H9 (cell line): ENCODE results near the gene GSAP. TPM values are rescaled to one million over a fixed set of nuclear protein-coding genes. Genes with fewer than 3 reads are reported as not detected.

Experiments
- DNase-seq: peaks from one replicate; pipeline ENCODE4 v3.0.0-alpha.2; 2017
- H2AFZ ChIP-seq: one replicate; pipeline ENCODE4 v1.6.1; 2013; ENCODE audit warnings: mild to moderate bottlenecking, low read length, control low read depth, moderate library complexity
- H2AK5ac ChIP-seq: 2 replicates; pipeline ENCODE4 v1.6.1; 2013; ENCODE audit warnings: low read length, control low read depth, mixed read lengths; ENCODE audit not compliant: insufficient read length
- H2BK120ac ChIP-seq: one replicate; pipeline ENCODE4 v1.6.1; 2013; ENCODE audit warnings: low read depth, mild to moderate bottlenecking, low read length, control low read depth, inconsistent platforms; ENCODE audit not compliant: poor library complexity, severe bottlenecking
- H2BK12ac ChIP-seq: 2 replicates; pipeline ENCODE4 v1.6.1; 2013; ENCODE audit warnings: low read length, control low read depth, mixed read lengths, low read depth; ENCODE audit not compliant: insufficient read length
- H2BK15ac ChIP-seq: 2 replicates; pipeline ENCODE4 v1.6.1; 2013; ENCODE audit warnings: low read depth, low read length, control low read depth
- H2BK20ac ChIP-seq: one replicate; pipeline ENCODE4 v1.6.1; 2013; ENCODE audit warnings: low read depth, mild to moderate bottlenecking, low read length, control low read depth, inconsistent platforms; ENCODE audit not compliant: poor library complexity, severe bottlenecking
- H2BK5ac ChIP-seq: 2 replicates; pipeline ENCODE4 v1.6.1; 2013; ENCODE audit warnings: low read length, control low read depth, mixed read lengths; ENCODE audit not compliant: insufficient read length
- H3K14ac ChIP-seq: 2 replicates; pipeline ENCODE4 v1.6.1; 2013; ENCODE audit warnings: low read length, control low read depth; ENCODE audit not compliant: insufficient read depth
- H3K18ac ChIP-seq: 2 replicates; pipeline ENCODE4 v1.6.1; 2013; ENCODE audit warnings: low read depth, mild to moderate bottlenecking, mixed read lengths, low read length, control low read depth; ENCODE audit not compliant: insufficient read length
- H3K23ac ChIP-seq: 2 replicates; pipeline ENCODE4 v1.6.1; 2013; ENCODE audit warnings: low read length, control low read depth, mixed read lengths, low read depth; ENCODE audit not compliant: insufficient read length
- H3K23me2 ChIP-seq: 2 replicates; pipeline ENCODE4 v1.6.1; 2013; ENCODE audit warnings: low read depth, mild to moderate bottlenecking, mixed read lengths, low read length, control low read depth; ENCODE audit not compliant: insufficient read length, poor library complexity, severe bottlenecking
- H3K27ac ChIP-seq: 2 replicates; pipeline ENCODE4 v1.5.1; 2013; ENCODE audit warnings: low read length, control low read depth, mixed read lengths, low read depth; ENCODE audit not compliant: insufficient read length
- H3K27me3 ChIP-seq: 2 replicates; pipeline ENCODE4 v1.6.1; 2013; ENCODE audit warnings: low read length, control low read depth, inconsistent platforms; ENCODE audit not compliant: insufficient read depth
- H3K4ac ChIP-seq: 2 replicates; pipeline ENCODE4 v1.6.1; 2013; ENCODE audit warnings: low read depth, mild to moderate bottlenecking, control low read depth, inconsistent platforms, low read length, moderate library complexity
- H3K4me1 ChIP-seq: 2 replicates; pipeline ENCODE4 v1.6.1; 2013; ENCODE audit warnings: low read length, control low read depth, inconsistent platforms; ENCODE audit not compliant: insufficient read depth
- H3K4me2 ChIP-seq: 2 replicates; pipeline ENCODE4 v1.6.1; 2013; ENCODE audit warnings: low read length, control low read depth, mixed read lengths; ENCODE audit not compliant: insufficient read length, insufficient read depth
- H3K56ac ChIP-seq: 2 replicates; pipeline ENCODE4 v1.6.1; 2013; ENCODE audit warnings: low read depth, mild to moderate bottlenecking, mixed read lengths, low read length, control low read depth; ENCODE audit not compliant: insufficient read length
- H3K79me1 ChIP-seq: 2 replicates; pipeline ENCODE4 v1.6.1; 2013; ENCODE audit warnings: low read depth, mild to moderate bottlenecking, moderate library complexity, low read length, control low read depth, inconsistent platforms; ENCODE audit not compliant: insufficient read depth, poor library complexity, severe bottlenecking
- H3K79me2 ChIP-seq: 2 replicates; pipeline ENCODE4 v1.6.1; 2013; ENCODE audit warnings: low read length, control low read depth, inconsistent platforms; ENCODE audit not compliant: insufficient read depth
- H3K9ac ChIP-seq: 2 replicates; pipeline ENCODE4 v1.6.1; 2013; ENCODE audit warnings: low read length, control low read depth, mixed read lengths; ENCODE audit not compliant: insufficient read length; ENCODE audit errors: extremely low read depth
- H3K9me3 ChIP-seq: one replicate; pipeline ENCODE4 v1.6.1; 2013; ENCODE audit warnings: low read depth, low read length, inconsistent platforms; ENCODE audit not compliant: control insufficient read depth
- H3T11ph ChIP-seq: one replicate; pipeline ENCODE4 v1.6.1; 2013; ENCODE audit warnings: mild to moderate bottlenecking, low read length, control low read depth, inconsistent platforms
- H4K20me1 ChIP-seq: one replicate; pipeline ENCODE4 v1.6.1; 2013; ENCODE audit not compliant: control insufficient read depth, insufficient read length, insufficient read depth
- H4K5ac ChIP-seq: 2 replicates; pipeline ENCODE4 v1.6.1; 2013; ENCODE audit warnings: low read depth, mild to moderate bottlenecking, mixed read lengths, low read length, control low read depth; ENCODE audit not compliant: insufficient read length
- H4K8ac ChIP-seq: replicated peaks from 2 replicates; pipeline ENCODE4 v1.6.1; 2013; ENCODE audit warnings: low read length, control low read depth, mixed read lengths, low read depth; ENCODE audit not compliant: insufficient read length
- H4K91ac ChIP-seq: 2 replicates; pipeline ENCODE4 v1.6.1; 2013; ENCODE audit warnings: low read depth, mild to moderate bottlenecking, moderate library complexity, mixed read lengths, low read length, control low read depth; ENCODE audit not compliant: insufficient read length
- H3K27ac Mint-ChIP-seq, 3 experiments: 2 replicates in 2 of 3; 3 replicates in 1 of 3; pipeline ENCODE4 v1.8.0; 2020 to 2021; ENCODE audit warnings: mixed read lengths in 3 of 3, mild to moderate bottlenecking in 1 of 3, moderate library complexity in 1 of 3
- H3K27me3 Mint-ChIP-seq: 2 replicates; pipeline ENCODE4 v1.8.0; 2021; ENCODE audit warnings: low read depth, mild to moderate bottlenecking, moderate library complexity, mixed read lengths
- H3K36me3 Mint-ChIP-seq, 3 experiments: 2 replicates in 2 of 3; 3 replicates in 1 of 3; pipeline ENCODE4 v1.8.0; 2020 to 2021; ENCODE audit warnings: low read depth in 3 of 3, mixed read lengths in 3 of 3; ENCODE audit not compliant: insufficient read depth in 1 of 3
- H3K4me1 Mint-ChIP-seq, 2 experiments: 2 replicates each; pipeline ENCODE4 v1.8.0; 2020; ENCODE audit warnings: mixed read lengths in 2 of 2
- H3K4me3 Mint-ChIP-seq, 2 experiments: 2 replicates in 1 of 2; 3 replicates in 1 of 2; pipeline ENCODE4 v1.8.0; 2020 to 2021; ENCODE audit warnings: mild to moderate bottlenecking in 2 of 2, mixed read lengths in 2 of 2, moderate library complexity in 1 of 2
- H3K9me3 Mint-ChIP-seq, 2 experiments: 2 replicates in 1 of 2; 3 replicates in 1 of 2; pipeline ENCODE4 v1.8.0; 2020; ENCODE audit warnings: mild to moderate bottlenecking in 2 of 2, mixed read lengths in 2 of 2, moderate library complexity in 1 of 2
- WGBS: extraction: QIAGEN DNeasy Blood & Tissue Kit; methylation state at CpG from one replicate; pipeline ENCODE4 v1.1.7; 2013; ENCODE audit warnings: missing lambda C conversion rate, low lambda C conversion rate, mixed read lengths; ENCODE audit not compliant: insufficient read length; ENCODE audit errors: extremely low coverage; 5-methylcytosine and 5-hydroxymethylcytosine counted together
- total RNA-seq: library from RNA; stranded (reverse); gene quantifications from 2 replicates; pipeline ENCODE4 v1.2.1, GENCODE V29; 2021
- TF ChIP-seq, protein P1 (sequence below): fragments of 200-600 bp; sonication (generic); conservative IDR thresholded peaks from 3 replicates; pipeline ENCODE4 v1.8.0; 2021; ENCODE audit warnings: antibody characterized with exemption, mild to moderate bottlenecking

GSAP gene
- total RNA-seq, 1 experiment from 2014 or later = 1.9 TPM

DNA sequence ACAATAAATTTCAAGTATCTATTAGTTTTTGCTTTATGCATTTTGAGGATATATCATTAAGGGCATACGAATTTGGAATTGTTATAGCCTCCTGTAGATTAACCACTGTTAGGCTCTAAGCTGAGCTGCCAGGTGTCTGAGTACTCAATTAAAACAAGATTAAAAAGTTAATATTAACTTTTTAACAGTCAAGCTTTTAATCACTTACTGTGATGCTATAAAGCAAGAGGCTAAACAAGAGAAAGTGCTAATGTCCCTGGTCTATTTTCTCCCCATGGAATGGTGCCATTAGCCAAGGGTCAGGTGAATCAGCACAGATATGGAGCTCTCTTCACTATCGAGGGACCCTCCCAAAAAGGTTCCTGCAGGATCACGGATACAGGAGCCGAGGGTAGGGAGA, 9.7 kb downstream of the GSAP start:
- Histone ChIP-seq H4K20me1 (no peaks in the 10 kb centered on the region), H3K14ac (no peak overlapping the region), H4K8ac (no peak overlapping the region), H3K56ac (no peak overlapping the region), H3T11ph (no peak overlapping the region), H4K91ac (no peak overlapping the region), H3K23me2 (no peaks in the 10 kb centered on the region), H2AFZ (no peak overlapping the region), H3K4me1 (peaks cover 3% of the 10 kb centered on the region), H3K18ac (no peak overlapping the region), H3K79me2 (no peaks in the 10 kb centered on the region), H3K4me2 (no peak overlapping the region), H3K9me3 (no peaks in the 10 kb centered on the region), H3K27ac (no peak overlapping the region), H2BK120ac (no peak overlapping the region), H3K9ac (no peak overlapping the region), H2BK12ac (no peak overlapping the region), H3K4ac (no peak overlapping the region), H3K79me1 (no peaks in the 10 kb centered on the region), H3K27me3 (no peaks in the 10 kb centered on the region), H4K5ac (no peak overlapping the region), H2BK5ac (no peak overlapping the region), H2BK20ac (no peak overlapping the region), H2AK5ac (no peak overlapping the region), H2BK15ac (no peak overlapping the region), H3K23ac (no peak overlapping the region)
- H3K4me3 Mint-ChIP-seq = no peak overlapping the region
- no peaks in the 10 kb centered on the region for H3K9me3 Mint-ChIP-seq
- H3K4me1 Mint-ChIP-seq = peaks cover 11 to 12% of the 10 kb centered on the region in 2 experiments
- H3K27me3 Mint-ChIP-seq = no peaks in the 10 kb centered on the region
- no peaks in the 10 kb centered on the region for H3K36me3 Mint-ChIP-seq
- no peak overlapping the region for H3K27ac Mint-ChIP-seq
- TF ChIP-seq, protein P1, sequence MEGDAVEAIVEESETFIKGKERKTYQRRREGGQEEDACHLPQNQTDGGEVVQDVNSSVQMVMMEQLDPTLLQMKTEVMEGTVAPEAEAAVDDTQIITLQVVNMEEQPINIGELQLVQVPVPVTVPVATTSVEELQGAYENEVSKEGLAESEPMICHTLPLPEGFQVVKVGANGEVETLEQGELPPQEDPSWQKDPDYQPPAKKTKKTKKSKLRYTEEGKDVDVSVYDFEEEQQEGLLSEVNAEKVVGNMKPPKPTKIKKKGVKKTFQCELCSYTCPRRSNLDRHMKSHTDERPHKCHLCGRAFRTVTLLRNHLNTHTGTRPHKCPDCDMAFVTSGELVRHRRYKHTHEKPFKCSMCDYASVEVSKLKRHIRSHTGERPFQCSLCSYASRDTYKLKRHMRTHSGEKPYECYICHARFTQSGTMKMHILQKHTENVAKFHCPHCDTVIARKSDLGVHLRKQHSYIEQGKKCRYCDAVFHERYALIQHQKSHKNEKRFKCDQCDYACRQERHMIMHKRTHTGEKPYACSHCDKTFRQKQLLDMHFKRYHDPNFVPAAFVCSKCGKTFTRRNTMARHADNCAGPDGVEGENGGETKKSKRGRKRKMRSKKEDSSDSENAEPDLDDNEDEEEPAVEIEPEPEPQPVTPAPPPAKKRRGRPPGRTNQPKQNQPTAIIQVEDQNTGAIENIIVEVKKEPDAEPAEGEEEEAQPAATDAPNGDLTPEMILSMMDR = no peak
- no peak for DNase-seq
- no CpG with 5 or more reads among the region's 4 CpGs for WGBS
